Measurements from ENCODE around the gene CLTCL1. TPM values are rescaled to one million over a fixed set of nuclear protein-coding genes. Genes with fewer than 3 reads are reported as not detected.

The CLTCL1 gene
- total RNA-seq, 1 experiment from 2014 or later = 7.9 TPM

DNA sequence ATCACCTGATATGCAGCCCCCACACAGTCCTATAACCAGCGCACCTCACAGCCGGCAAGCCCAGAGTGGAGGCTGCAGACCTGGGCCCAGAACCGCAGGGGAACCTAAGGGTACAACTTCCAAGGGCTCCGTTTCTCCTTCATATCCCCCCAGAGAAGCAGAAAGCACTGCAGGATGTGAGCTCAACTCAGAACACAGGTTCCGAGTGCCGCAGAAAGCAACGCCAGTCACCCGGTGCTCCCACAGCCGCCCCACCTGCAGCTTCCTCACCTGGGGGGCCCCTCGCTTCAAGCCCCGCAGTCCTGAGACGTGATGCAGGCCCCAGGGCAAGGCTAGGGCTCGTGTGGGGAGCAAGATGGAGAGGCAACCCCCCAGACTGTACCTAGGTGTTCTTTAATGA is 158.0 kb downstream of the CLTCL1 start:
- H3K36me3 Mint-ChIP-seq (ENCODE audit: insufficient read depth, unreplicated experiment) = peaks cover 14% of the 10 kb centered on the region
- Histone ChIP-seq H3K4me1 (no peaks in the 10 kb centered on the region), H3K4me3 (ENCODE audit: low read depth, low read length) (no peak overlapping the region), H3K9me3 (no peaks in the 10 kb centered on the region), H3K27me3 (replicated peaks; ENCODE audit: control insufficient read depth, insufficient read depth, low read length) (no peaks in the 10 kb centered on the region), H3K36me3 (ENCODE audit: control insufficient read depth, insufficient read depth, low read length) (peaks cover 2% of the 10 kb centered on the region; the same call in 1 of the 2 replicates)
- no peaks in the 10 kb centered on the region for H3K9me3 Mint-ChIP-seq (ENCODE audit: unreplicated experiment)
- no peak for DNase-seq
- H3K4me1 Mint-ChIP-seq (ENCODE audit: low read depth, unreplicated experiment) = no peaks in the 10 kb centered on the region
- CTCF ChIA-PET = interaction anchor here (0.7 kb wide), 1 partner anchor 84 kb away, joined by 5 read pairs; no protein-coding TSS in a partner anchor
- no peaks in the 10 kb centered on the region for H3K27me3 Mint-ChIP-seq (ENCODE audit: insufficient read depth, unreplicated experiment)
- no peak overlapping the region for H3K4me3 Mint-ChIP-seq (ENCODE audit: unreplicated experiment)
- intact Hi-C loops (cut with micrococcal nuclease; ENCODE audit: unreplicated experiment) = no loop called here
- POLR2A ChIA-PET = no interaction called here
- H3K27ac Mint-ChIP-seq (ENCODE audit: unreplicated experiment) = no peak overlapping the region
- TF ChIP-seq, protein P1, sequence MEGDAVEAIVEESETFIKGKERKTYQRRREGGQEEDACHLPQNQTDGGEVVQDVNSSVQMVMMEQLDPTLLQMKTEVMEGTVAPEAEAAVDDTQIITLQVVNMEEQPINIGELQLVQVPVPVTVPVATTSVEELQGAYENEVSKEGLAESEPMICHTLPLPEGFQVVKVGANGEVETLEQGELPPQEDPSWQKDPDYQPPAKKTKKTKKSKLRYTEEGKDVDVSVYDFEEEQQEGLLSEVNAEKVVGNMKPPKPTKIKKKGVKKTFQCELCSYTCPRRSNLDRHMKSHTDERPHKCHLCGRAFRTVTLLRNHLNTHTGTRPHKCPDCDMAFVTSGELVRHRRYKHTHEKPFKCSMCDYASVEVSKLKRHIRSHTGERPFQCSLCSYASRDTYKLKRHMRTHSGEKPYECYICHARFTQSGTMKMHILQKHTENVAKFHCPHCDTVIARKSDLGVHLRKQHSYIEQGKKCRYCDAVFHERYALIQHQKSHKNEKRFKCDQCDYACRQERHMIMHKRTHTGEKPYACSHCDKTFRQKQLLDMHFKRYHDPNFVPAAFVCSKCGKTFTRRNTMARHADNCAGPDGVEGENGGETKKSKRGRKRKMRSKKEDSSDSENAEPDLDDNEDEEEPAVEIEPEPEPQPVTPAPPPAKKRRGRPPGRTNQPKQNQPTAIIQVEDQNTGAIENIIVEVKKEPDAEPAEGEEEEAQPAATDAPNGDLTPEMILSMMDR (IDR thresholded peaks at IDR 0.05; ENCODE audit: insufficient read depth in 1 of 2, low read depth in 1 of 2, low read length in 1 of 2, severe bottlenecking in 1 of 2, unreplicated experiment in 1 of 2) = no peak
- no TSS peak for BruUV-seq (replicated peaks)

- DNase-seq = no peak
- Mint-ChIP-seq H3K27ac (ENCODE audit: unreplicated experiment) (no peak overlapping the region), H3K4me3 (ENCODE audit: unreplicated experiment) (no peak overlapping the region), H3K36me3 (ENCODE audit: insufficient read depth, unreplicated experiment) (peaks cover 14% of the 10 kb centered on the region), H3K9me3 (ENCODE audit: unreplicated experiment) (no peaks in the 10 kb centered on the region), H3K4me1 (ENCODE audit: low read depth, unreplicated experiment) (no peaks in the 10 kb centered on the region), H3K27me3 (ENCODE audit: insufficient read depth, unreplicated experiment) (no peaks in the 10 kb centered on the region)
- TF ChIP-seq, protein P1 (IDR thresholded peaks at IDR 0.05; ENCODE audit: insufficient read depth in 1 of 2, low read depth in 1 of 2, low read length in 1 of 2, severe bottlenecking in 1 of 2, unreplicated experiment in 1 of 2) = no peak
- intact Hi-C loops (cut with micrococcal nuclease; ENCODE audit: unreplicated experiment) = no loop called here
- POLR2A ChIA-PET = no interaction called here
- H3K9me3 ChIP-seq = no peaks in the 10 kb centered on the region
- no peaks in the 10 kb centered on the region for H3K4me1 ChIP-seq
- CTCF ChIA-PET = interaction anchor here (0.7 kb wide), 1 partner anchor 84 kb away, joined by 5 read pairs; no protein-coding TSS in a partner anchor
- no peaks in the 10 kb centered on the region for H3K27me3 ChIP-seq (replicated peaks; ENCODE audit: control insufficient read depth, insufficient read depth, low read length)
- no peak overlapping the region for H3K4me3 ChIP-seq (ENCODE audit: low read depth, low read length)
- H3K36me3 ChIP-seq (ENCODE audit: control insufficient read depth, insufficient read depth, low read length) = peaks cover 2% of the 10 kb centered on the region; the same call in 1 of the 2 replicates
- BruUV-seq (replicated peaks) = no TSS peak
These were observed 158.7 kb downstream of the CLTCL1 start for GRCh38 chr22:19132693-19133400.

- no TSS peak for BruUV-seq (replicated peaks)
- Histone ChIP-seq H3K27me3 (replicated peaks; ENCODE audit: control insufficient read depth, insufficient read depth, low read length) (no peaks in the 10 kb centered on the region), H3K9me3 (no peaks in the 10 kb centered on the region), H3K36me3 (ENCODE audit: control insufficient read depth, insufficient read depth, low read length) (peaks cover 2% of the 10 kb centered on the region; the same call in 1 of the 2 replicates), H3K4me3 (ENCODE audit: low read depth, low read length) (no peak overlapping the region), H3K4me1 (no peaks in the 10 kb centered on the region)
- no peaks in the 10 kb centered on the region for H3K9me3 Mint-ChIP-seq (ENCODE audit: unreplicated experiment)
- H3K27me3 Mint-ChIP-seq (ENCODE audit: insufficient read depth, unreplicated experiment) = no peaks in the 10 kb centered on the region
- no peak for DNase-seq
- CTCF ChIA-PET = interaction anchor here (1.4 kb wide), 1 partner anchor 12 kb away, joined by 3 read pairs; the partner anchor contains the start of gene ESS2
- peaks cover 14% of the 10 kb centered on the region for H3K36me3 Mint-ChIP-seq (ENCODE audit: insufficient read depth, unreplicated experiment)
- intact Hi-C loops (cut with micrococcal nuclease; ENCODE audit: unreplicated experiment) = no loop called here
- no peak overlapping the region for H3K27ac Mint-ChIP-seq (ENCODE audit: unreplicated experiment)
- TF ChIP-seq, protein P1 (IDR thresholded peaks at IDR 0.05; ENCODE audit: insufficient read depth in 1 of 2, low read depth in 1 of 2, low read length in 1 of 2, severe bottlenecking in 1 of 2, unreplicated experiment in 1 of 2) = no peak
- POLR2A ChIA-PET = no interaction called here
- H3K4me3 Mint-ChIP-seq (ENCODE audit: unreplicated experiment) = no peak overlapping the region
- H3K4me1 Mint-ChIP-seq (ENCODE audit: low read depth, unreplicated experiment) = no peaks in the 10 kb centered on the region
These were observed 159.4 kb downstream of the CLTCL1 start for GRCh38 chr22:19132153-19132552.

Measured in Caco-2 (cell line).